ENCODE results near the gene ALAS1. TPM values are rescaled to one million over a fixed set of nuclear protein-coding genes. Genes with fewer than 3 reads are reported as not detected.

Gene ALAS1
- total and polyA plus RNA-seq, 2 donors (not counting 1 experiment from before 2014, with no cell fraction given): 26.1 to 30.2 TPM

GRCh38 chr3:52211268-52211891 lies 13.4 kb downstream of the ALAS1 start:
- Histone ChIP-seq H3K4me3 (ENCODE audit: control extremely low read depth in 1 of 5, extremely low read depth in 1 of 5, insufficient read depth in 1 of 5, low read depth in 2 of 5, low read length in 4 of 5) (no peak overlapping the region), H3K9me3 (ENCODE audit: control extremely low read depth in 1 of 3, control insufficient read depth in 2 of 3, insufficient read depth in 1 of 3, low read length in 2 of 3) (no peaks in the 10 kb centered on the region), H3K79me2 (ENCODE audit: control insufficient read depth, insufficient read depth, low read length) (no peaks in the 10 kb centered on the region), H3K9ac (ENCODE audit: low read length) (no peak overlapping the region), H3K36me3 (replicated peaks in 1 of 2; ENCODE audit: control extremely low read depth in 1 of 2, control insufficient read depth in 1 of 2, extremely low read depth in 1 of 2, insufficient read depth in 2 of 2, low read length in 1 of 2) (peaks cover 0 to 83% of the 10 kb centered on the region in 2 experiments), H2AFZ (ENCODE audit: insufficient read depth, low read depth, low read length, poor library complexity, severe bottlenecking) (no peak overlapping the region), H3K4me1 (ENCODE audit: control insufficient read depth in 2 of 2, insufficient read depth in 2 of 2, low read length in 2 of 2) (peaks cover 0 to 1% of the 10 kb centered on the region in 2 donors), H3K27me3 (replicated peaks in 1 of 4; ENCODE audit: control extremely low read depth in 1 of 4, control insufficient read depth in 3 of 4, insufficient read depth in 4 of 4, low read length in 3 of 4) (no peaks in the 10 kb centered on the region), H4K20me1 (ENCODE audit: control insufficient read depth, insufficient read depth, low read length, poor library complexity, severe bottlenecking) (no peaks in the 10 kb centered on the region), H3K27ac (ENCODE audit: low read length in 2 of 2) (no peak overlapping the region), H3K4me2 (replicated peaks; ENCODE audit: low read depth, low read length, poor library complexity, severe bottlenecking) (no peak overlapping the region)
- POLR2A ChIA-PET: no interaction called here
- 96% methylated on average over 18 of the region's 18 CpGs for WGBS (ENCODE audit: insufficient coverage)
- CTCF ChIA-PET: interaction anchor here (0.7 to 5.3 kb wide), 3 partner anchors 9 to 72 kb away, joined by 3 to 36 read pairs (median 3); no protein-coding TSS in a partner anchor
- intact Hi-C loops (cut with micrococcal nuclease): no loop called here
- Mint-ChIP-seq H3K27me3 (no peaks in the 10 kb centered on the region), H3K27ac (no peak overlapping the region), H3K4me3 (no peak overlapping the region), H3K9me3 (ENCODE audit: insufficient read depth) (no peaks in the 10 kb centered on the region), H3K4me1 (peaks cover under 1% of the 10 kb centered on the region)
- ATAC-seq (ENCODE audit: low read depth) (no peak), DNase-seq (no peak)
- no peak for TF ChIP-seq EZH2 (IDR thresholded peaks at IDR 0.05; ENCODE audit: borderline replicate concordance, insufficient read depth, low read depth, low read length, poor library complexity, severe bottlenecking)
- TF ChIP-seq CTCF (IDR thresholded peaks at IDR 0.05): no peak

DNA sequence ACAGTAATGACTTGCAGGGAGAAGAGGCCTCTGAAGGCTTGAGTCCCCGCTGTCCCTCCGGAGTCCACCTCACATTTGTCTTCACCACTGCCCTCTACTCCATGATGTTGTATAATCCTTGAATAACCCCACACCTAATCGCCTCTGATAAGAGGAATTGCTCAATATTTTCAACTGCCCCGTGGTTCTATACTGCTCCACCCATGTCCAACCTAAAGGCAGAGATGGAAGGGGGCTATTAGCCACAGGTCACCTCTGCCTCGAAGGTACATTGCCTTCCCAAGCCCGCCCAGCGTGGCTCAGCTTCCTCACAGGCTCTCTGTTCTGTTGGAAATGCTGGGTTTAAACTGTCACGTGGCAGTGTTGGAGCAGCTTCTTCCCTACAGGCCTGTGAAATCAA lies 15.0 kb downstream of the ALAS1 start:
- Histone ChIP-seq H4K20me1 (ENCODE audit: control insufficient read depth, insufficient read depth, low read length, poor library complexity, severe bottlenecking) (no peaks in the 10 kb centered on the region), H3K36me3 (replicated peaks in 1 of 2; ENCODE audit: control extremely low read depth in 1 of 2, control insufficient read depth in 1 of 2, extremely low read depth in 1 of 2, insufficient read depth in 2 of 2, low read length in 1 of 2) (peaks cover under 1 to 78% of the 10 kb centered on the region in 2 experiments), H3K4me3 (ENCODE audit: control extremely low read depth in 1 of 5, extremely low read depth in 1 of 5, insufficient read depth in 1 of 5, low read depth in 2 of 5, low read length in 4 of 5) (no peak overlapping the region), H3K4me2 (replicated peaks; ENCODE audit: low read depth, low read length, poor library complexity, severe bottlenecking) (no peak overlapping the region), H3K9ac (ENCODE audit: low read length) (no peak overlapping the region), H3K27me3 (replicated peaks in 1 of 4; ENCODE audit: control extremely low read depth in 1 of 4, control insufficient read depth in 3 of 4, insufficient read depth in 4 of 4, low read length in 3 of 4) (no peaks in the 10 kb centered on the region), H3K4me1 (ENCODE audit: control insufficient read depth in 2 of 2, insufficient read depth in 2 of 2, low read length in 2 of 2) (peaks cover 15 to 17% of the 10 kb centered on the region in 2 donors), H3K27ac (ENCODE audit: low read length in 2 of 2) (no peak overlapping the region), H2AFZ (ENCODE audit: insufficient read depth, low read depth, low read length, poor library complexity, severe bottlenecking) (no peak overlapping the region), H3K79me2 (ENCODE audit: control insufficient read depth, insufficient read depth, low read length) (peaks cover 5% of the 10 kb centered on the region), H3K9me3 (ENCODE audit: control extremely low read depth in 1 of 3, control insufficient read depth in 2 of 3, insufficient read depth in 1 of 3, low read length in 2 of 3) (no peaks in the 10 kb centered on the region)
- POLR2A ChIA-PET: interaction anchor here (0.5 kb wide), 1 partner anchor 40 kb away, joined by 3 read pairs; no protein-coding TSS in a partner anchor
- TF ChIP-seq CTCF (IDR thresholded peaks at IDR 0.05) (no peak), EZH2 (IDR thresholded peaks at IDR 0.05; ENCODE audit: borderline replicate concordance, insufficient read depth, low read depth, low read length, poor library complexity, severe bottlenecking) (no peak)
- H3K27me3 Mint-ChIP-seq: no peaks in the 10 kb centered on the region
- CTCF ChIA-PET: interaction anchor here (5.3 kb wide), 1 partner anchor 8 kb away, joined by 36 read pairs; no protein-coding TSS in a partner anchor
- intact Hi-C loops (cut with micrococcal nuclease): no loop called here
- H3K27ac Mint-ChIP-seq: no peak overlapping the region
- ATAC-seq (ENCODE audit: low read depth) (no peak), DNase-seq (no peak)
- no peaks in the 10 kb centered on the region for H3K9me3 Mint-ChIP-seq (ENCODE audit: insufficient read depth)
- H3K4me3 Mint-ChIP-seq: no peak overlapping the region
- H3K4me1 Mint-ChIP-seq: peaks cover 16% of the 10 kb centered on the region
- WGBS (ENCODE audit: insufficient coverage): 100% methylated on average over 6 of the region's 8 CpGs

Data from B cell (primary cell).